Esophagus squamous epithelium (tissue), 4 donors: ENCODE measurements around the gene ZNF831.

Source experiments
- CTCF ChIP-seq, 6 experiments: fragments of 450-650 bp in 4 of 6; fragments of 200-600 bp in 2 of 6; sonication (generic) in 2 of 6; IDR thresholded peaks; one replicate each; pipeline ENCODE4 v1.5.1; 2016 to 2019; ENCODE audit warnings: antibody characterized with exemption in 6 of 6, mild to moderate bottlenecking in 4 of 6, moderate library complexity in 4 of 6
- POLR2A ChIP-seq, 4 donors: fragments of 450-650 bp; IDR thresholded peaks; one replicate each; pipeline ENCODE4 v1.6.1; 2017; ENCODE audit warnings: antibody characterized with exemption in 4 of 4, mild to moderate bottlenecking in 4 of 4, moderate library complexity in 3 of 4

GRCh38 chr20:59224236-59224635 lies 60.6 kb downstream of the ZNF831 start:
- TF ChIP-seq CTCF (IDR thresholded peaks at IDR 0.05), result no peak
- no peak for TF ChIP-seq POLR2A (IDR thresholded peaks at IDR 0.05)
